Memory B cell (primary cell): ENCODE results near the gene OVOL2.

Experiments
- ATAC-seq: fragments of 150-1000 bp; cut with Tn5 transposase; 2 replicates; pipeline ENCODE4 v1.10.0; 2021; ENCODE audit warnings: low read depth, mild to moderate bottlenecking, moderate library complexity
- DNase-seq, 2 donors: peaks; one replicate each; pipeline ENCODE4 v3.0.0; 2022; ENCODE audit warnings: low spot score in 2 of 2
- H3K27ac Mint-ChIP-seq: one replicate; pipeline ENCODE4 v1.8.0; 2022; ENCODE audit warnings: mild to moderate bottlenecking, moderate library complexity, mixed read lengths
- H3K27me3 Mint-ChIP-seq: one replicate; pipeline ENCODE4 v1.8.0; 2022; ENCODE audit warnings: mixed read lengths
- H3K36me3 Mint-ChIP-seq: one replicate; pipeline ENCODE4 v1.8.0; 2022; ENCODE audit warnings: mild to moderate bottlenecking, mixed read lengths
- H3K4me1 Mint-ChIP-seq: one replicate; pipeline ENCODE4 v1.8.0; 2022; ENCODE audit warnings: mixed read lengths
- H3K4me3 Mint-ChIP-seq: one replicate; pipeline ENCODE4 v1.8.0; 2022; ENCODE audit warnings: mild to moderate bottlenecking, moderate library complexity, mixed read lengths
- H3K9me3 Mint-ChIP-seq: one replicate; pipeline ENCODE4 v1.8.0; 2022; ENCODE audit warnings: mixed read lengths

The OVOL2 gene

DNA sequence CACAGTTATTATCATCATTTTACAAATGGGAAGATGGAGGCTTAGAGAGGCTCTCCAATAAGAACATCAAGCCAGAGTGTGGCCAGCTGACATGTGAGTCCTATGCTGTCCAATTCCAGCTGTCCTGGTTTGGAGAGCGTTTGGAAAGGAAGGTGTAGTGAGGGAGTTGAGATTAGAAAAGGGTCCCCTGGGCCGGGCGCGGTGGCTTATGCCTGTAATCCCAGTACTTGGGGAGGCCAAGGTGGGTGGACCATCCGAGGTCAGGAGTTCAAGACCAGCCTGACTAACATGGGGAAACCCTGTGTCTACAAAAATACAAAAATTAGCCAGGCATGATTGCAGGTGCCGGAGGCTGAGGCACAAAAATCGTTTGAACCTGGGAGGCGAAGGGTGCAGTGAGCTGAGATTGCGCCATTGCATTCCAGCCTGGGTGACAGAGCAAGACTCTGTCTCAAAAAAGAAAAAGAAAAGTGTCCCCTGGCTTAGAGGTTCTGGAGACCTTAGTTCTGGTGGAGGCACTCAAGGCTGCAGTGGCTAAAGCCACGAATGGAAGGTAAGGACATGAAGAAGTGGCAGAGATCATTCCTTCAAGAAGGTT lies 22.1 kb upstream of the OVOL2 start:
- no peak for DNase-seq
- H3K36me3 Mint-ChIP-seq, result no peaks in the 10 kb centered on the region
- no peak for ATAC-seq

DNA sequence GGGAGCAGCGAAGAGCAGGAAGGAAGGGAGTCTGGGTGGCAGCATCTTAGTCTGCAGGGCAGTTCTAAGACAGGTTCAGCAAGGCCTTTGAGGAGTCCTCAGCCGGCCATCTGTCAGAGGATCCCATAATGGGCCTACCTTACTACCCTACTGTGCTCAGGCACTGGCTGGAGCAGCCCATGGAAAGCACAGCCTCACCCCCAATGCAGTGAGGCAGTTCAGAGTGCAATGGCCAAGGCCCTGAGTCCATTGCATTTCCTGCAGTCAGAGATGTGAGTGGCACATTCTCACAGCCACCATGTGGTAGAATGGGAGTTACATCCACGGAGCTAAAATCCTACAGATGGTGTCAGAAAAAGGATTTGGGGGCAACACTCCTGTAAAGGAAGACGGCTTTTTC lies 19.4 kb upstream of the OVOL2 start:
- DNase-seq, result no peak
- no peak for ATAC-seq
- Mint-ChIP-seq H3K4me3 (no peak overlapping the region), H3K36me3 (no peaks in the 10 kb centered on the region), H3K27me3 (peaks cover 16% of the 10 kb centered on the region), H3K4me1 (no peaks in the 10 kb centered on the region), H3K9me3 (no peaks in the 10 kb centered on the region), H3K27ac (no peak overlapping the region)

More for the DNA sequence above, 22.1 kb upstream of the OVOL2 start:
- Mint-ChIP-seq H3K4me3 (no peak overlapping the region), H3K4me1 (no peaks in the 10 kb centered on the region), H3K27me3 (peaks cover 7% of the 10 kb centered on the region), H3K9me3 (no peaks in the 10 kb centered on the region), H3K27ac (no peak overlapping the region)

DNA sequence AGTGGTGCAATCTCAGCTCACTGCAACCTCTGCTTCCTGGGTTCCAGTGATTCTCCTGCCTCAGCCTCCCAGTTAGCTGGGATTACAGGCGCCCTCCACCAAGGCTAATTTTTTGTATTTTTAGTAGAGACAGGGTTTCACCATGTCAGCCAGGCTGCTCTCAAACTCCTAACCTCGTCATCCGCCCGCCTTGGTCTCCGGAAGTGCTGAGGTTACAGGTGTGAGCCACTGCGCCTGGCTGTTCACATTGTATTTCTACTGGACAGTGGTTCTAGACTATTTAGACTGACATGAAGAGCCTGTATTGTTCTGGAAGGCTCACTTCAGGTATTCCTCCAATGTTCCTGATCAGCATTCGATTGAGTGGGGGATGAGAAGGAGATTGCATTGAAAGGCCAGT lies 14.8 kb upstream of the OVOL2 start:
- Mint-ChIP-seq H3K4me3 (no peak overlapping the region), H3K27me3 (peaks cover 14% of the 10 kb centered on the region), H3K36me3 (no peaks in the 10 kb centered on the region), H3K9me3 (no peaks in the 10 kb centered on the region), H3K4me1 (no peaks in the 10 kb centered on the region), H3K27ac (no peak overlapping the region)
- ATAC-seq, result no peak
- no peak for DNase-seq

DNA sequence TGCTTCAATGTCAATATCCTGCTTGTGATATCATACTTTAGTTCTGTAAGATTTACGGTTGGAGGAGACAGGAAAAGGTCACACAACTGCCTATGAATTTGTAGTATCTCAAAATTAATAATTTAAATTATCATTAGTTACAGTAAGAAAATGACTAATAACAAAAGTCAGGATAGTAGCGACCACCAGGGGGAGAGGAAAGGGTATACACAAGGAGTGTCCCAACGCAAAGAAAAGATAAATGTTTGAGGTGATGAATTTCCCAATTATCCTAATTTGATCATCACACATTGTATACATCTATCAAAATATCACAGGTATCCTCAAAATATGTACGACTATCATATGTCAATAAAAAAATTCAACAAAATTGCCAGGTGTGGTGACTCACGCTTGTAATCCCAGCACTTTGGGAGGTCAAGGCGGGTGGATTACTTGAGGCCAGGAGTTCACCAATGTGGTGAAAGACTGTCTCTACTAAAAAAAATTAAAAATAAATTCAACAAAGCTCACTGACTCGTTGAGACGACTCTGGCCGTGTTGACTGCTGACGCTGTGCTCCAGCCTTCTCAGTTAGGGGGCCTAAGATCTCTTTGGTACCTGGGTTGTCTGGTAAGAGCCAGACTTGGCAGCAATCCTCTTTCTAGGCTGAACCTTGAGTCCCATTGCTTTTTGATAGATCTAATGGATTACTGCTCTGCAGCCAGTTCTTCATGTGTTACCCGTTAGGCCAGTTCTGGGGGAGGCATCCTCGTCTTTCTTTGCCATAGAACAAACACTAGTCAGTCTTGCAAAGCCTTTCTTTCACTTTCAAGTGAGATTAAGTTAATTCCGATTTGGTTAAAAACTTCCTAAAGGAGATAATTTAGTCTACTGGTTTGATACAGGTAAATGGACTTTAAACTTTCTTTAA lies 9.0 kb upstream of the OVOL2 start:
- no peaks in the 10 kb centered on the region for H3K9me3 Mint-ChIP-seq
- ATAC-seq (no peak), DNase-seq (no peak)
- no peak overlapping the region for H3K4me3 Mint-ChIP-seq
- no peaks in the 10 kb centered on the region for H3K4me1 Mint-ChIP-seq
- no peaks in the 10 kb centered on the region for H3K36me3 Mint-ChIP-seq
- no peak overlapping the region for H3K27ac Mint-ChIP-seq
- peaks cover 4% of the 10 kb centered on the region for H3K27me3 Mint-ChIP-seq

DNA sequence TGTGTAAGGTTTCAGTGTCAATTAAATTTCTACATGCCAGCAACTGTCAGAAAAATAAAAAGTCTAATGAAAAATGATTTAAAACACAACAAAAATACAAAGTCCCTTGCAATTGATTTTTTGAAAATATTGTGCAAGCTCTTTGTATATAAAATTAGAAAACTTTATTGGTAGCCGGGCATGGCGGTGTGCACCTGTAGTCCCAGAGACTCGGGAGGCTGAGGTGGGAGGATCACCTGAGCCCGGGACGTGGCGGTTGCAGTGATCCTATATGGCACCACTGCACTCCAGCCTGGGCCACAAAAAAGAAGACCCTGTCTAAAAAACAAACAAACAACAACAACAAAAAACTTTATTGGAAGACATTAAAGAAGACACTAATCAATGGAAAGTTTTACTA lies 6.0 kb upstream of the OVOL2 start:
- ATAC-seq (no peak), DNase-seq (no peak)
- H3K4me3 Mint-ChIP-seq, result no peak overlapping the region
- no peaks in the 10 kb centered on the region for H3K36me3 Mint-ChIP-seq
- no peaks in the 10 kb centered on the region for H3K9me3 Mint-ChIP-seq
- H3K27me3 Mint-ChIP-seq, result peaks cover 12% of the 10 kb centered on the region
- H3K4me1 Mint-ChIP-seq, result no peaks in the 10 kb centered on the region
- no peak overlapping the region for H3K27ac Mint-ChIP-seq

DNA sequence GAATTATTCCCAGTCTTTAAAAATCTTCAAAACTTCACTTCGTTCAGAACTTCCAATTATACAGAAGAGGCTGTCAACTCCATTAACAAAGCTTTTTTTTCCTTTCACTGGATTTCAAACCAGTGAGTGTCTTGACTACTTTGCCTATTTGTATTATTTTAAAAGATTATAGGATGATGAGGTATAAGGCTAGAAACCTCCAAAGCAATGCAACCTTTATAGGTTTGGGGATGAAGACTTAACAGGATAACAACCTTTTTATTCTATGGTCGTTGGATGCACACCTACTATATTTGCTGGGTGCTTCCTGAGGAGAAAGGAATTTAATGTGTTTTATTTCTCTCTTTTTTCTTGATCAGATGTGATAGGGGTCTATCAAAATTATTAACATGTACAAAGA lies 1.9 kb upstream of the OVOL2 start:
- no peak overlapping the region for H3K27ac Mint-ChIP-seq
- H3K36me3 Mint-ChIP-seq, result no peaks in the 10 kb centered on the region
- H3K4me3 Mint-ChIP-seq, result no peak overlapping the region
- peaks cover 7% of the 10 kb centered on the region for H3K4me1 Mint-ChIP-seq
- H3K9me3 Mint-ChIP-seq, result no peaks in the 10 kb centered on the region
- ATAC-seq, result no peak
- peaks cover 18% of the 10 kb centered on the region for H3K27me3 Mint-ChIP-seq
- DNase-seq, result no peak

DNA sequence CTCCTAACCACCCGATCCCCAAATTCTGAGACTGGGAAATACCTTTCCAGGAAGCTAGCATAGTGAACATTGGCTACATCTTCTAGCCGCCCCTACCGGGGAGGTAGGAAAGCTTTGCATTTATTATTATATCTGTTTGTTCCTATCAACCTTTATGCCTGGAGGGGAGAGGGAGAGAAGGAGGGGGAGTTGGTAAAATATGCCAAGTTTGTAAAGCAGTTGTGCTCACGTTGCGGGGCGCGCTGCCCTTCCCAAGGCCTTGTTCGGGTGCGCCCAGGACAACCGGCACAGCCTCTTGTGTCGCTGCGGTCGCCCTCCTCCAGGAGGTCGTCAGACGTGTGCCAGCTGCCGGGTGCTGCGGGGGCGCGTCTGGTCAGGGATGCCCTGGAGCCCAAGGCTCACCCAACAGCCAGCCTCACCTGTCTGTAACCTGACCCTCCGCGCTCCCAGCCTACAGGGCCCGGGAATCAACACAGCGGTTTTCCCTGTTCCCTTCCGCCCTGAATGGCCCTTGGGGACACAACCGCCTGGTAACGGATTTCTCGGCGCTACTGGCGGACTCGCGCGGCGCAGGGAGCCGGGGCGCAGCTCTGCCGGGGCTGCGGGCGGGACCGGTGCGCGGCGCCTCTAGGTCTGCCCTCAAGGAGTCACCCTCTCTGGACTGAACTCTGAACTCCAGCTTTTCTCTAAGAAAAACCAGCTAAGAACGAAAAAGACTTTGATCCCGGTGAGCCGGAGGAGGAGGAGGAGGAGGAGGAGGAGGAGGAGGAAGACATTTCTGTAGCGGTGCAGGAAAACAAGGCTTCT lies 1.1 kb upstream of the OVOL2 start:
- H3K36me3 Mint-ChIP-seq, result no peaks in the 10 kb centered on the region
- H3K27ac Mint-ChIP-seq, result no peak overlapping the region
- peaks cover 19% of the 10 kb centered on the region for H3K27me3 Mint-ChIP-seq
- H3K9me3 Mint-ChIP-seq, result no peaks in the 10 kb centered on the region
- peak overlapping the region; percentile 64 for H3K4me3 Mint-ChIP-seq
- H3K4me1 Mint-ChIP-seq, result peaks cover 7% of the 10 kb centered on the region
- ATAC-seq, result no peak
- DNase-seq, result no peak

DNA sequence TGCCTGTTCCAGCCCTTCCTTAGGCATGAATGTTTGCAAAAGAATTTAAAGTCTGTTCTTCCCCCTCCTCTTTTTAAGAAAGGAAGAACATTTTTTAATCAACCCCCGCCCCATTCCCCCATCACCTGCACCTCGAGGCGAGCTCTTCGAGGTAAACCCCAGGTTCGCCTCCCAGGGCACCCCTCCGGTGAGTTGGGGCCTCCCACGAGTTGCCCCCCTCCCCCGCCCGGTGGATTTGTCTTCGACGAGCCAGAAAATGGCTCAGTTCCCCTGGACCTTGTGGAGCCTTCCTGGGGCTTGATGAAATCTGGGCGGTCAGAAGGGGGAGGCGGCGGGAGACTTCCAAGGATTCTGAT lies 256 bp upstream of the OVOL2 start:
- Mint-ChIP-seq H3K4me1 (peaks cover 7% of the 10 kb centered on the region), H3K4me3 (peak overlapping the region; percentile 69), H3K27ac (no peak overlapping the region), H3K9me3 (no peaks in the 10 kb centered on the region), H3K36me3 (no peaks in the 10 kb centered on the region), H3K27me3 (peaks cover 23% of the 10 kb centered on the region)
- ATAC-seq (no peak), DNase-seq (no peak)

DNA sequence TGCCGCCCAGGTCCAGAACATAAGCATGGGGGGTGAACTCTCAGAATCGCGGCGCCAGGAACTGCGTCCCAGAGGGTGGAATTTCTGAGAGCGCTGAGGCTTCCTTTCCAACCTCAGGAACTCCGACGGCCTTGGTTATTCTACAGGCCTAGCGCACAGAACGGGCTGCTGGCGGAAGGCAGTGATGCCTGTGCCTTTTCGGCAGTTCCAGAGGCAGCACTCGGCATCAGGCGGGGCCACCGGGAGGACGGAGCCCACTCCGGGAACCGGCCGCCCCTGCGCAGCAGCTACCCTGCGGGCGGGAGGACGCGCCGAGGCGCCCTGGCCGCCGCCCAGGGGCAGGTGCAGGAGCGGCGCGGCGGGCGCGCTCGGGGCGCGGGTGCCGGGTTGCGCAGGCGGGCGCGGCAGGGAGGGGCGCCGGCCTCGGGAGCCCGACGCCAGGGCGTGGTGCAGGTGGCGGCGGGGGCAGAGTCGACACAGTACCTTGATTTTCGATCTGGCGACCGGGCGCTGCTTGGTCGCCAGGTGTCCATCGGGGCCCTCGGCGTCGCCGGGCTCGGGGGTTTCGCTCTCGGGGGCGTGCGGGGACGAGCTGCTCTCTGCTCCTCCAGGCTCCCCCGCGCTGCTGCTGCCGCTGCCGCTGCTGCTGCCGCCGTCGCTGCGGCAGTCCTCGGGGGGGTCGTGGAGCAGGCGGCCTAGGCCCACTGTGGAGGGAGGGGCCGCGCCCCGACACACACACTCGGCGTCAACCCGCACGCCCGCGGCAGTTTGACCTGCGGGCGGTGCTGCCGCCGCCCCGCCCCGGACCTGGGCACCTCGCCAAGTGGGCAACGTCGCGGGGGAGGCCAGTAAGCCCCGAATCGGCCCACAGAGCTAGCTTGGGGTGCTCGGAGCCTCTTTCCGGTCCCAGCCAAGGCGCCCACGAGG lies 1.3 kb downstream of the OVOL2 start:
- H3K27ac Mint-ChIP-seq, result no peak overlapping the region
- ATAC-seq (peak; percentile 56), DNase-seq (peak in 1 of 2 donors; percentile 32)
- no peaks in the 10 kb centered on the region for H3K9me3 Mint-ChIP-seq
- peaks cover 7% of the 10 kb centered on the region for H3K4me1 Mint-ChIP-seq
- peak overlapping the region; percentile 83 for H3K4me3 Mint-ChIP-seq
- H3K36me3 Mint-ChIP-seq, result no peaks in the 10 kb centered on the region
- peaks cover 26% of the 10 kb centered on the region for H3K27me3 Mint-ChIP-seq

DNA sequence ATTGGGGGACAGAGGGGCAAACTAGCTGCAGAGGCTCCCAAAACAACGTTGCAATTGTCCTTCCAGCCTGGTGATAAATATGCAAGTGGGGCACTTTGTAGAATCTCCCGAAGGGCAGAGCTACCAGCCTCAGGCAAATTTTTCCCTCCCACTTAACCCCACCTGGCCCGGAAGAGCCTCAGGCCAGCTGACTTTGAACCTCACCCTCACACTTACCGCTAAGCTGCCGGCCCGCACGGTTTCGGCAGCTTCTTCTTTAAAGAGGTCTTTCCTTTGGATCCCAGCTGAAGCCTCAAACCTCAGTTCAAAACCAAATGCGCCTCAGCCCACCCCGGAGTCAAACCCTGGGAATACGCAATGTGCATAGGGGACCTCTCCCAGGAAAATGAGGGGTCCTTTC lies 2.5 kb downstream of the OVOL2 start:
- DNase-seq, result no peak

DNA sequence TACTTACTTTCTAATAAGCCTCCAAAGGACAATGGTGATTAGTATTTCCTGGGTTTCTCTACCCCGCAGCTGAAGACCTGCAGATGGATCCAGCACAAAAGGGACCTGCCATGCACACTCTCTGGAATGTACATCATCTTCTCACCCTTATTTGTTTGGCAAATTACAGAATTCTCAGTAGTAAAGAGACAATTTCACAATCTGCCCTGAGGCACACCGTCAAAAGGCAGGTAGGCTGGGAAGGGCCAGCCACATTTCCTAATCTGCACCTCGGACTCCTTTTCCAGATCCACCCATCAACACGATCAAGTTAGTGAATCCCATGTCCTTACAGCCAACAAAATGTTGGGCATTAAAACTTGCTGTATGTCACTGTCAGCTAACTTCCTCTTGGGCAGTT lies 4.9 kb downstream of the OVOL2 start:
- Mint-ChIP-seq H3K36me3 (no peaks in the 10 kb centered on the region), H3K9me3 (no peaks in the 10 kb centered on the region), H3K27me3 (peaks cover 18% of the 10 kb centered on the region), H3K4me1 (peaks cover 5% of the 10 kb centered on the region), H3K4me3 (no peak overlapping the region), H3K27ac (no peak overlapping the region)
- no peak for DNase-seq
- no peak for ATAC-seq

More for the DNA sequence above, 2.5 kb downstream of the OVOL2 start:
- Mint-ChIP-seq H3K27me3 (peaks cover 28% of the 10 kb centered on the region), H3K4me1 (peaks cover 7% of the 10 kb centered on the region), H3K36me3 (no peaks in the 10 kb centered on the region), H3K27ac (no peak overlapping the region), H3K4me3 (no peak overlapping the region), H3K9me3 (no peaks in the 10 kb centered on the region)
- no peak for ATAC-seq

DNA sequence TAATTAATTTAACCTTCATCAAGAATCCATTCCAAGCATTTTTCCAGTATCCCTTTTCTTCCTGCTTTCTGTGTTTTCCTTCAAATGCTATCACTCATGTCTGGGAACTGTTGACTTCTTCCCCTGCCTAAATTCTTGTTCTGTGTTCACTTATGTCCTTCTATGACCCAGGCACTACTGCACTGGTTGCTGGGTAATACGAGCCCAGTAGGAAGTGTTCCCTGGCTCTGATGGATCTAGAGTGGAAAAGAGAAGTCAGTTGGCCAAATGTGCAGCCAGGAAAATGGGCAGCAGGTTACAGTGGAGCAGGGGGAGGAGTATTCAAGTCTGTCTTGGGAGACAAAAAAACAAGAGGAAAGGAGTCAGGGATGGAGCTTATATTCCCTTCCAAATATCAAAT lies 7.1 kb downstream of the OVOL2 start:
- Mint-ChIP-seq H3K36me3 (no peaks in the 10 kb centered on the region), H3K27me3 (peaks cover 16% of the 10 kb centered on the region), H3K9me3 (no peaks in the 10 kb centered on the region), H3K27ac (no peak overlapping the region), H3K4me3 (no peak overlapping the region), H3K4me1 (no peaks in the 10 kb centered on the region)
- ATAC-seq, result no peak
- no peak for DNase-seq

DNA sequence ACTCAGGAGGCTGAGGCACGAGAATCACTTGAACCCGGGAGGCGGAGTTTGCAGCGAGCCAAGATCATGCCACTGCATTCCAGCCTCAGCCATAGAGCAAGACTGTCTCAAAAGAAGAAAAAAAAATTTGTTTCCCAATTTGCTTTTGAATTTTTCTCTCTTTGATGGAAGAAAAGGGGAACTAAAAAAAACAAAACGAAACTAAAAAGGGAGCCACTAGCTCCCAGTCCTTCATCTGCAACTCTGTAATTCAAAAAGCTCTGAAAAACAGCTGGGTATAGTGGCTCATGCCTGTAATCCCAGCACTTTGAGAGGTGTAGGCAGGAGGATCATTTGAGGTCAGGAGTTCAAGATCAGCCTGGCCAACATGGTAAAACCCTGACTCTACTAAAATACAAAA lies 9.5 kb downstream of the OVOL2 start:
- ATAC-seq (peak; percentile 54), DNase-seq (no peak)
- Mint-ChIP-seq H3K4me1 (no peaks in the 10 kb centered on the region), H3K9me3 (peaks cover 3% of the 10 kb centered on the region), H3K4me3 (no peak overlapping the region), H3K27ac (no peak overlapping the region), H3K36me3 (no peaks in the 10 kb centered on the region), H3K27me3 (peaks cover 17% of the 10 kb centered on the region)
